ENCODE measurements around the gene SLC12A8. TPM values are rescaled to one million over a fixed set of nuclear protein-coding genes. Genes with fewer than 3 reads are reported as not detected.

Gene SLC12A8
- total and polyA plus RNA-seq, 10 of the 15 experiments (the other 5 are each of a cell fraction or from before 2014, with no cell fraction given), result 2.5 to 71.6 (median 50.1) TPM

GRCh38 chr3:125189378-125190165 is 23.0 kb downstream of the SLC12A8 start (continued):
- TF ChIP-seq FOXM1 (IDR thresholded peaks at IDR 0.05; ENCODE audit: low read depth, low read length), result no peak
- TF ChIP-seq IRF4 (IDR thresholded peaks at IDR 0.05; ENCODE audit: low read depth, low read length), result no peak

GRCh38 chr3:125188955-125189354 is 23.6 kb downstream of the SLC12A8 start:
- Histone ChIP-seq H3K36me3 (ENCODE audit: control insufficient read depth in 2 of 2, insufficient read depth in 2 of 2, low read length in 1 of 2) (no peaks in the 10 kb centered on the region), H3K9ac (ENCODE audit: control insufficient read depth, insufficient read depth, low read length) (no peak overlapping the region), H3K27me3 (replicated peaks in 1 of 2; ENCODE audit: control insufficient read depth in 2 of 2, insufficient read depth in 2 of 2, low read length in 1 of 2) (no peaks in the 10 kb centered on the region), H2AFZ (ENCODE audit: control insufficient read depth, low read depth, low read length) (no peak overlapping the region), H3K4me1 (ENCODE audit: control insufficient read depth, insufficient read depth, low read length) (peaks cover 43% of the 10 kb centered on the region), H4K20me1 (ENCODE audit: control insufficient read depth, insufficient read depth) (no peaks in the 10 kb centered on the region), H3K4me3 (no peak overlapping the region), H3K27ac (ENCODE audit: control insufficient read depth, insufficient read depth) (no peak overlapping the region), H3K9me3 (replicated peaks; ENCODE audit: control insufficient read depth, insufficient read depth, low read length) (no peaks in the 10 kb centered on the region; the same call in 2 of the 3 replicates), H3K79me2 (ENCODE audit: control insufficient read depth, insufficient read depth, low read length) (no peaks in the 10 kb centered on the region), H3K4me2 (ENCODE audit: control insufficient read depth, insufficient read depth) (no peak overlapping the region)
- intact Hi-C loops (cut with micrococcal nuclease; ENCODE audit: unreplicated experiment), result no loop called here
- FAIRE-seq, result no peak
- ATAC-seq, result no peak
- ChIA-PET RAD21 (ENCODE audit: unreplicated experiment) (interaction anchor here (1.7 kb wide), 1 partner anchor 254 kb away, joined by 3 read pairs; the partner anchor contains the start of gene MUC13), CTCF (interaction anchor here (0.9 to 1.2 kb wide), 3 partner anchors 9 to 13 kb away, joined by 3 to 4 read pairs (median 3); no protein-coding TSS in a partner anchor), POLR2A (interaction anchor here (1.9 kb wide), 1 partner anchor 9 kb away, joined by 5 read pairs; no protein-coding TSS in a partner anchor), SMC1A (ENCODE audit: uncharacterized antibody, unreplicated experiment) (interaction anchor here (1.4 kb wide), 1 partner anchor 9 kb away, joined by 6 read pairs; no protein-coding TSS in a partner anchor)
- TF ChIP-seq ATF7 (IDR thresholded peaks at IDR 0.05; ENCODE audit: low read depth), result no peak
- TF ChIP-seq SRF (IDR thresholded peaks at IDR 0.05; ENCODE audit: low read depth in 2 of 2, low read length in 2 of 2), result no peak
- TF ChIP-seq SMARCA5 (IDR thresholded peaks at IDR 0.05), result 0 out of 2 replicates have a peak, but pooled peaks have one; percentile 25
- no peak for TF ChIP-seq NFXL1 (IDR thresholded peaks at IDR 0.05; ENCODE audit: borderline replicate concordance)
- DNase-seq (ENCODE audit: low read depth, low spot score), result no peak
- in situ Hi-C loops (cut with MboI), result no loop called here
- 98% methylated on average over 2 of the region's 2 CpGs for WGBS (ENCODE audit: insufficient coverage, insufficient replicate concordance, low lambda C conversion rate, missing lambda C conversion rate)
- BruUV-seq (replicated peaks), result no TSS peak
